Neural cell (in vitro differentiated cells): ENCODE results near the gene EIF2A. TPM values are rescaled to one million over a fixed set of nuclear protein-coding genes. Genes with fewer than 3 reads are reported as not detected.

ENCODE experiments used
- H2AFZ ChIP-seq: fragments of 200-600, 300-800 bp; sonication (generic), shearing (Covaris generic); 2 replicates; pipeline ENCODE4 v1.6.0; 2014; ENCODE audit warnings: low read depth, mild to moderate bottlenecking, antibody characterized with exemption, low read length, moderate library complexity
- H3F3A ChIP-seq: fragments of 200-600 bp; shearing (Covaris generic); 2 replicates; pipeline ENCODE4 v1.6.1; 2016; ENCODE audit warnings: mild to moderate bottlenecking, moderate library complexity, mixed read lengths, antibody characterized with exemption, low read length; ENCODE audit not compliant: insufficient read depth, poor library complexity, severe bottlenecking
- H3K27ac ChIP-seq: fragments of 200-600, 300-800 bp; sonication (generic), shearing (Covaris generic); 2 replicates; pipeline ENCODE4 v1.5.1; 2014; ENCODE audit warnings: mild to moderate bottlenecking, low read length, moderate library complexity
- H3K27me3 ChIP-seq: fragments of 300-800, 200-600 bp; sonication (generic), shearing (Covaris generic); 2 replicates; pipeline ENCODE4 v1.6.0; 2014; ENCODE audit warnings: mild to moderate bottlenecking, low read depth, low read length, moderate library complexity; ENCODE audit not compliant: insufficient read depth
- H3K36me3 ChIP-seq: fragments of 300-800, 200-600 bp; sonication (generic), shearing (Covaris generic); 2 replicates; pipeline ENCODE4 v1.5.1; 2014; ENCODE audit warnings: mild to moderate bottlenecking, antibody characterized with exemption, low read length, moderate library complexity; ENCODE audit not compliant: insufficient read depth
- H3K4me2 ChIP-seq: fragments of 300-800, 200-600 bp; sonication (generic), shearing (Covaris generic); 2 replicates; pipeline ENCODE4 v1.6.0; 2014; ENCODE audit warnings: mild to moderate bottlenecking, low read length
- H3K4me3 ChIP-seq: fragments of 300-800, 200-600 bp; sonication (generic), shearing (Covaris generic); 2 replicates; pipeline ENCODE4 v1.5.1; 2014; ENCODE audit warnings: mild to moderate bottlenecking, low read length, moderate library complexity
- H3K79me2 ChIP-seq: fragments of 200-600 bp; shearing (Covaris generic); replicated peaks from 2 replicates; pipeline ENCODE4 v1.6.0; 2014; ENCODE audit warnings: mild to moderate bottlenecking, low read length, moderate library complexity; ENCODE audit not compliant: insufficient read depth
- H3K9ac ChIP-seq: fragments of 300-800, 200-600 bp; sonication (generic), shearing (Covaris generic); 2 replicates; pipeline ENCODE4 v1.6.1; 2016; ENCODE audit warnings: mild to moderate bottlenecking, low read length, mixed read lengths
- H3K9me2 ChIP-seq: fragments of 200-600 bp; shearing (Covaris generic); 2 replicates; pipeline ENCODE4 v1.6.1; 2016; ENCODE audit warnings: mild to moderate bottlenecking, low read length, mixed read lengths; ENCODE audit not compliant: insufficient read depth
- H3K9me3 ChIP-seq: fragments of 200-600, 300-800 bp; sonication (generic), shearing (Covaris generic); 2 replicates; pipeline ENCODE4 v1.6.1; 2016; ENCODE audit warnings: mild to moderate bottlenecking, mixed run types, low read length, moderate library complexity, mixed read lengths
- H4K20me1 ChIP-seq: fragments of 200-600 bp; shearing (Covaris generic); 2 replicates; pipeline ENCODE4 v1.6.1; 2016; ENCODE audit warnings: mild to moderate bottlenecking, mixed run types; ENCODE audit not compliant: insufficient read depth
- EP300 ChIP-seq: fragments of 450-650 bp; conservative IDR thresholded peaks from 2 replicates; pipeline ENCODE4 v1.6.1; 2014; ENCODE audit warnings: antibody characterized with exemption, mild to moderate bottlenecking, moderate library complexity; ENCODE audit not compliant: poor library complexity, severe bottlenecking
- MXI1 ChIP-seq: fragments of 450-650 bp; conservative IDR thresholded peaks from 2 replicates; pipeline ENCODE4 v1.6.1; 2014; ENCODE audit warnings: antibody characterized with exemption, mild to moderate bottlenecking; ENCODE audit not compliant: poor library complexity, severe bottlenecking
- POLR2AphosphoS5 ChIP-seq: IDR thresholded peaks from 2 replicates; pipeline ENCODE4 v1.6.1; 2012
- RAD21 ChIP-seq: fragments of 450-650 bp; conservative IDR thresholded peaks from 2 replicates; pipeline ENCODE4 v1.6.1; 2014; ENCODE audit warnings: antibody characterized with exemption, mild to moderate bottlenecking, moderate library complexity
- SMC3 ChIP-seq: fragments of 450-650 bp; conservative IDR thresholded peaks from 2 replicates; pipeline ENCODE4 v1.6.1; 2014; ENCODE audit warnings: antibody characterized with exemption, mild to moderate bottlenecking, moderate library complexity; ENCODE audit not compliant: poor library complexity
- TAF1 ChIP-seq: IDR thresholded peaks from 2 replicates; pipeline ENCODE4 v1.6.1; 2012; ENCODE audit warnings: low read depth
- polyA plus RNA-seq: library from polyadenylated mRNA; depleted of rRNA; stranded (reverse); fragments of >200 nt; gene quantifications from 2 replicates; pipeline ENCODE4 v1.2.3, GENCODE V29; 2014
- TF ChIP-seq, protein P1 (sequence below): IDR thresholded peaks from 2 replicates; pipeline ENCODE4 v1.6.1; 2012; ENCODE audit warnings: borderline replicate concordance
- TF ChIP-seq, protein P2 (sequence below): fragments of 450-650 bp; IDR thresholded peaks from 2 replicates; pipeline ENCODE4 v1.5.1; 2014; ENCODE audit warnings: antibody characterized with exemption, mild to moderate bottlenecking, moderate library complexity; ENCODE audit not compliant: poor library complexity, severe bottlenecking

The EIF2A gene
- polyA plus RNA-seq, 1 donor from 2014 or later, result 82.6 TPM

DNA sequence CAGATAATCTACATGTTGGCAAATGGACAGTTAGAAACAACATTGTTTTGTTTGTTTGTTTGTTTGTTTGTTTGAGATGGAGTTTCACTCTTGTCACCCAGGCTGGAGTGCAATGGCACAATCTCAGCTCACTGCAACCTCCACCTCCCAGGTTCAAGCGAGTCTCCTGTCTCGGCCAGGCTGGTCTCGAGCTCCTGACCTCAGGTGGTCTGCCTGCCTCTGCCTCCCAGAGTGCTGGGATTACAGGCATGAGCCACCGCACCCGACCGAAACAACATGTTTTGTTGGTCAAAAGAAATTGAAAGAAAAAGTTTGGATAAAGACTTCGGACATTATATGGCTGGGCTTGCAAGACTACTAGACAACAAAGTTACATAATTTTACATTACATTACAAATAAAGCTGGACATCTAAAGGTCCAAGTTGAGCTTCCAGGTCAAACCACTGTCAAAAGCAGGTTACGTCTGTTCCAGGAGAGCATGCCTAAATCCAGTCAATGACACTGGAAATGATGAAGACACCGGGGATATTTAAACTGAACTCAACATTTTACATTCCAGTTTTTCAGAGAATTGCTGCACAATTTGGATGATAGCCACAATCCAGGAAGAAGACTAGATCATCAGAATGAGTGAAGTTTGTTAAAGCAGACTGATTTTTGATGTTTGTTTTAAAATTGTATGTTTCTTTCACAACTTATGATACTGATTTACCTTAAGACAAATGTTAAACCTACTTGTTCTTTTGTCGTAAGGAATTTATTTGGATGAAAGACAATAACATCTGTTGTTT, 18.9 kb upstream of the EIF2A start:
- Histone ChIP-seq H3K79me2 (no peaks in the 10 kb centered on the region), H3K4me2 (no peak overlapping the region), H4K20me1 (no peaks in the 10 kb centered on the region), H3K36me3 (no peaks in the 10 kb centered on the region), H3K9me2 (no peaks in the 10 kb centered on the region), H3K9ac (no peak overlapping the region), H3F3A (no peaks in the 10 kb centered on the region), H3K27me3 (no peaks in the 10 kb centered on the region), H3K9me3 (no peaks in the 10 kb centered on the region), H2AFZ (no peak overlapping the region), H3K4me3 (no peak overlapping the region), H3K27ac (no peak overlapping the region)
- TF ChIP-seq, protein P1, sequence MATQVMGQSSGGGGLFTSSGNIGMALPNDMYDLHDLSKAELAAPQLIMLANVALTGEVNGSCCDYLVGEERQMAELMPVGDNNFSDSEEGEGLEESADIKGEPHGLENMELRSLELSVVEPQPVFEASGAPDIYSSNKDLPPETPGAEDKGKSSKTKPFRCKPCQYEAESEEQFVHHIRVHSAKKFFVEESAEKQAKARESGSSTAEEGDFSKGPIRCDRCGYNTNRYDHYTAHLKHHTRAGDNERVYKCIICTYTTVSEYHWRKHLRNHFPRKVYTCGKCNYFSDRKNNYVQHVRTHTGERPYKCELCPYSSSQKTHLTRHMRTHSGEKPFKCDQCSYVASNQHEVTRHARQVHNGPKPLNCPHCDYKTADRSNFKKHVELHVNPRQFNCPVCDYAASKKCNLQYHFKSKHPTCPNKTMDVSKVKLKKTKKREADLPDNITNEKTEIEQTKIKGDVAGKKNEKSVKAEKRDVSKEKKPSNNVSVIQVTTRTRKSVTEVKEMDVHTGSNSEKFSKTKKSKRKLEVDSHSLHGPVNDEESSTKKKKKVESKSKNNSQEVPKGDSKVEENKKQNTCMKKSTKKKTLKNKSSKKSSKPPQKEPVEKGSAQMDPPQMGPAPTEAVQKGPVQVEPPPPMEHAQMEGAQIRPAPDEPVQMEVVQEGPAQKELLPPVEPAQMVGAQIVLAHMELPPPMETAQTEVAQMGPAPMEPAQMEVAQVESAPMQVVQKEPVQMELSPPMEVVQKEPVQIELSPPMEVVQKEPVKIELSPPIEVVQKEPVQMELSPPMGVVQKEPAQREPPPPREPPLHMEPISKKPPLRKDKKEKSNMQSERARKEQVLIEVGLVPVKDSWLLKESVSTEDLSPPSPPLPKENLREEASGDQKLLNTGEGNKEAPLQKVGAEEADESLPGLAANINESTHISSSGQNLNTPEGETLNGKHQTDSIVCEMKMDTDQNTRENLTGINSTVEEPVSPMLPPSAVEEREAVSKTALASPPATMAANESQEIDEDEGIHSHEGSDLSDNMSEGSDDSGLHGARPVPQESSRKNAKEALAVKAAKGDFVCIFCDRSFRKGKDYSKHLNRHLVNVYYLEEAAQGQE, result no peak
- TF ChIP-seq, protein P2, sequence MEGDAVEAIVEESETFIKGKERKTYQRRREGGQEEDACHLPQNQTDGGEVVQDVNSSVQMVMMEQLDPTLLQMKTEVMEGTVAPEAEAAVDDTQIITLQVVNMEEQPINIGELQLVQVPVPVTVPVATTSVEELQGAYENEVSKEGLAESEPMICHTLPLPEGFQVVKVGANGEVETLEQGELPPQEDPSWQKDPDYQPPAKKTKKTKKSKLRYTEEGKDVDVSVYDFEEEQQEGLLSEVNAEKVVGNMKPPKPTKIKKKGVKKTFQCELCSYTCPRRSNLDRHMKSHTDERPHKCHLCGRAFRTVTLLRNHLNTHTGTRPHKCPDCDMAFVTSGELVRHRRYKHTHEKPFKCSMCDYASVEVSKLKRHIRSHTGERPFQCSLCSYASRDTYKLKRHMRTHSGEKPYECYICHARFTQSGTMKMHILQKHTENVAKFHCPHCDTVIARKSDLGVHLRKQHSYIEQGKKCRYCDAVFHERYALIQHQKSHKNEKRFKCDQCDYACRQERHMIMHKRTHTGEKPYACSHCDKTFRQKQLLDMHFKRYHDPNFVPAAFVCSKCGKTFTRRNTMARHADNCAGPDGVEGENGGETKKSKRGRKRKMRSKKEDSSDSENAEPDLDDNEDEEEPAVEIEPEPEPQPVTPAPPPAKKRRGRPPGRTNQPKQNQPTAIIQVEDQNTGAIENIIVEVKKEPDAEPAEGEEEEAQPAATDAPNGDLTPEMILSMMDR, result no peak
- TF ChIP-seq TAF1, result no peak
- no peak for TF ChIP-seq POLR2AphosphoS5
- TF ChIP-seq EP300, result no peak

DNA sequence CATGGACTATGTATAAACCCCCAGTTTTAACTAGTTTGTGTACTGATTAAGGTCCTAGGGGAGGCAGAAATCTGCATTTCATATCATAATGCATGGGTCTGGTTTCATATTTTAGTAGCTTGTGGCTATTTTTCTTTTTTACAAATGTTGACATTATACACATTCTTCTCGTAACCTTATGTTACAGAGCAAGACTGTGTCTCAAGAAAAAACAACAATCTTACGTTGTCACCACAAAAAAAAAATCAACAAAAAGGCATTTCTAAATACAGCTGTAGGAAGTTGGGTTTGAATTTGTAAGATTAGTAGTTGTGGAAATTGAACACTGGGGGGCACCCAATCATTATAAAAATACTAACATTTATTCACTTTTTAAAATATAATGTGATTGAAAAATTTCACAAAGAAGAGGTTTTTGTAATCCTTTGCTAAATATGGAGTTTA, 18.2 kb upstream of the EIF2A start:
- Histone ChIP-seq H3F3A (no peaks in the 10 kb centered on the region), H2AFZ (no peak overlapping the region), H3K27ac (no peak overlapping the region), H3K9me3 (no peaks in the 10 kb centered on the region), H4K20me1 (no peaks in the 10 kb centered on the region), H3K27me3 (no peaks in the 10 kb centered on the region), H3K4me3 (no peak overlapping the region), H3K4me2 (no peak overlapping the region), H3K79me2 (no peaks in the 10 kb centered on the region), H3K36me3 (no peaks in the 10 kb centered on the region), H3K9me2 (no peaks in the 10 kb centered on the region), H3K9ac (no peak overlapping the region)
- TF ChIP-seq, protein P2, result peak; percentile 42
- TF ChIP-seq MXI1 (no peak), SMC3 (no peak), RAD21 (peak; percentile 34)
